Activated T-helper 9 cell treated with anti-CD3 and anti-CD28 coated beads, Interleukin-2, amount 50 U/mL, for 16 hours (primary cell): ENCODE measurements around the gene FUS.

Experiments
- DNase-seq: peaks from one replicate; pipeline ENCODE4 v3.0.0-alpha.2; 2020; ENCODE audit warnings: low read depth

Gene FUS

GRCh38 chr16:31202414-31203375 lies 22.8 kb downstream of the FUS start, which contains the start of gene PYCARD:
TSS of gene PYCARD (minus strand) at chr16:31202760. CDS start at chr16:31202690, 70 bp downstream.
- DNase-seq = no peak

GRCh38 chr16:31204871-31205666 lies 25.1 kb downstream of the FUS start:
- DNase-seq = no peak

GRCh38 chr16:31206776-31207175 lies 26.8 kb downstream of the FUS start:
- DNase-seq = no peak

GRCh38 chr16:31213342-31213741 lies 33.4 kb downstream of the FUS start:
- no peak for DNase-seq

- no peak for DNase-seq
These were observed 34.2 kb downstream of the FUS start, which contains the start of gene TRIM72 for GRCh38 chr16:31213877-31214707. TSS of gene TRIM72 (plus strand) at chr16:31214119. CDS start at chr16:31214739, 620 bp downstream.

- no peak for DNase-seq
These were observed 34.9 kb downstream of the FUS start for GRCh38 chr16:31214708-31215286.

GRCh38 chr16:31215287-31216162 lies 35.6 kb downstream of the FUS start:
- DNase-seq = no peak

- DNase-seq = no peak
These were observed 36.6 kb downstream of the FUS start, which contains the start of gene PYDC1 for GRCh38 chr16:31216422-31217135. TSS of gene PYDC1 (minus strand) at chr16:31217135. CDS start at chr16:31217028, 107 bp downstream.

GRCh38 chr16:31217136-31217530 lies 37.2 kb downstream of the FUS start:
- DNase-seq = no peak

- DNase-seq = no peak
These were observed 39.3 kb downstream of the FUS start for GRCh38 chr16:31219154-31219741.

GRCh38 chr16:31221357-31222160 lies 41.6 kb downstream of the FUS start:
- DNase-seq = no peak

GRCh38 chr16:31223044-31223443 lies 43.1 kb downstream of the FUS start:
- DNase-seq = no peak

GRCh38 chr16:31224092-31224955 lies 44.4 kb downstream of the FUS start:
- DNase-seq = no peak

GRCh38 chr16:31225193-31225592 lies 45.3 kb downstream of the FUS start:
- no peak for DNase-seq

GRCh38 chr16:31228206-31228605 lies 48.3 kb downstream of the FUS start:
- DNase-seq = no peak

- no peak for DNase-seq
These were observed 49.6 kb downstream of the FUS start for GRCh38 chr16:31229501-31229900.

GRCh38 chr16:31238041-31238440 lies 58.1 kb downstream of the FUS start:
- DNase-seq = no peak
